Fibroblast of mammary gland (primary cell): ENCODE measurements around the gene SZT2.

ENCODE experiments used
- DNase-seq: peaks from one replicate; pipeline ENCODE4 v3.0.0-alpha.2; 2010; ENCODE audit warnings: low read depth
- H3K4me3 ChIP-seq: 2 replicates; pipeline ENCODE4 v1.5.1; 2011; ENCODE audit warnings: low read depth, mild to moderate bottlenecking, low read length, moderate library complexity; ENCODE audit not compliant: control insufficient read depth
- CTCF ChIP-seq: conservative IDR thresholded peaks from 2 replicates; pipeline ENCODE4 v1.5.1; 2011; ENCODE audit warnings: low read depth, low read length, inconsistent platforms; ENCODE audit not compliant: control insufficient read depth, insufficient read depth

The SZT2 gene

GRCh38 chr1:43348809-43349593 is 40.7 kb upstream of the SZT2 start:
- DNase-seq = no peak
- TF ChIP-seq CTCF = no peak
- peak overlapping the region; percentile 47 for H3K4me3 ChIP-seq

- DNase-seq = peak; percentile 72
- no peak for TF ChIP-seq CTCF
- H3K4me3 ChIP-seq = peak overlapping the region; percentile 47
These were observed 39.9 kb upstream of the SZT2 start for GRCh38 chr1:43349594-43350306.

DNA sequence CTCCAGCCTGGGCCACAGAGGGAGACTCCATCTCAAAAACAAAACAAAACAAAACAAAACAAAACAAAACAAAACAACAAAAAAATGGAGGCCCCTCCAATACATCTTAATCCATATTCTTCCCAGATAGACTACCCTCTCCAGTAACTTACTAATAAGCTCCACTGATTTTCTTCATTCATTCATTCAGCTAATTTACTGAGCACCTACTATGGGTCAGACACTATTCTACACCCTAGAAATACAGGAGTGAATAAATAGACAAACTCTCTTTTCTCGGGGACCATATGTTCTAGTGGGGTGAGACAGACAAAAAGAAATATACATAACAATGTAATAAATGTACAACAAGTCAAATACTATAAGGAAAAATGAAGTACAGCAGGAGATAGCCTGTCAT is 38.7 kb upstream of the SZT2 start:
- TF ChIP-seq CTCF = no peak
- H3K4me3 ChIP-seq = no peak overlapping the region
- DNase-seq = no peak

GRCh38 chr1:43351421-43352350 is 38.0 kb upstream of the SZT2 start:
- H3K4me3 ChIP-seq = no peak overlapping the region
- no peak for DNase-seq
- TF ChIP-seq CTCF = no peak

DNA sequence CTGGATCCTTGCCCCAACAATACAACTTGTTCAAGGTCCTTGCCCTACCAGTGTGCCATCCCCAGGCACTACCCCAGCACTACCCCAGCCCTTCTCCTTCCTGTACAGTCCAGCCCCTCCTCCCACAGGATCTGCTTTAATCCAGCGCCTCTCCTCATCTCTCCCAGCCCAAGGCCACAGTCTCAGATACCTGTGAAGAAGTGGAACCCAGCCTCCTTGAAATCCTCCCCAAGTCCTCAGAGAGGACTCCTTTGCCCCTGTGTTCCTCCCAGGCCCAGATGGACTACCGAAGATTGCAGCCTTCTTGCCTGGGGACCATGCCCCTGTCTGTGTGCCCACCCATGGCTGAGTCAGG is 37.4 kb upstream of the SZT2 start:
- no peak for TF ChIP-seq CTCF
- no peak for DNase-seq
- no peak overlapping the region for H3K4me3 ChIP-seq

DNA sequence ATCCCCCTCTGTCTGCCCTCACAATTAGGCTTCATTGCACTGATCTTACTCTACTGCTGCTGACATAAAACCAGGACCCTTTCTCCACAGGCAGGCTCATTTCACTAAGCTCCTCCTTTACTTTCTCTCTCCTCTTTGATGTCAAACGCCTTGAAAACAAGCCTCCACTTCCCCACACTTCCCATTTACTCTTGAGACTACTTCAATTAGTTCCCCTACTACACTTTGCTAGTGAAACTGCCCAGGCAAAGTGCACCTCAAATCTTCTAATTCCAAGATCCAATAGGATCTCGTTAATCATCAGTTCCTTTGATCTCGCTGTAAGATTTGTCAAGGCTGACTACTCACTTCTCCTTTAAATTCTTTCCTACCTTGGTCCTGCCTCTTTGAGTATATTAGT is 36.8 kb upstream of the SZT2 start:
- no peak for DNase-seq
- no peak for TF ChIP-seq CTCF
- H3K4me3 ChIP-seq = no peak overlapping the region
